Measurements from ENCODE around the gene MAZ.

DNA sequence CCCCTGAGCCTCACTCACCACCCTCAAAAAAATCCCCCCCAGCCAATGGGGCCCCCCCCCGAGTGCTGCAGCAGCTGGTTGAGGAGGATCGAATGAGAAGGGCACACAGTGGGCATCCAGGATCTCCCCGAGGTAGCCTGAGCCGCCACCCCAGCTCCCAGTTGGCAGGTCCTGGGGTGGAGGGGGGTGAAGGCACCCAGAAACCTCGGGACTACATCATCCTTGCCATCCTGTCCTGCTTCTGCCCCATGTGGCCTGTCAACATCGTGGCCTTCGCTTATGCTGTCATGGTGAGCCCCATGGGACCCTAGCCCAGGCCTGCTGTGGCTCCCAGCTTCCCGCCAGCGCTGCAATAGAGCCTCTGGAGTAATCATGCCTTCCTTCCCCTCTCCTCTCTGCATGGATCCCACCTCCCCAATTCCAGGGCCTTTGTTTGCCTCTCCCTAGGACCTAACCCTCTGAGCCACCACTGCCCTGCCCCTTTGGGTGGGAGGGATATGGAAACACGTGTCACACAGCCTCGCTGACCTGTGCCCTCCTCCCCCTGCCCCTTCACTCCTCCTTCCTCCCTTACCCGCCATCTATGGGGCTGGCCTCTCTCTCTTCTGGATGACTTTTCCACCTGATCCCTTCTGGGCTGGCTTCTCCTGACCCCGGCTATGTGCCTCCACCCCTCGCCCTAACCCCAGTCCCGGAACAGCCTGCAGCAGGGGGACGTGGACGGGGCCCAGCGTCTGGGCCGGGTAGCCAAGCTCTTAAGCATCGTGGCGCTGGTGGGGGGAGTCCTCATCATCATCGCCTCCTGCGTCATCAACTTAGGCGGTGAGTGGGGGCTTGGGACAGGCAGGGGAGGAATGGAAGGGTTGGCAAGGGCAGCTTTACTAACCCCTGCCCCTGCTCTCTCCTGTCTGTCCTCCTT, 7.6 kb downstream of the MAZ start:
- TF ChIP-seq, protein P1, sequence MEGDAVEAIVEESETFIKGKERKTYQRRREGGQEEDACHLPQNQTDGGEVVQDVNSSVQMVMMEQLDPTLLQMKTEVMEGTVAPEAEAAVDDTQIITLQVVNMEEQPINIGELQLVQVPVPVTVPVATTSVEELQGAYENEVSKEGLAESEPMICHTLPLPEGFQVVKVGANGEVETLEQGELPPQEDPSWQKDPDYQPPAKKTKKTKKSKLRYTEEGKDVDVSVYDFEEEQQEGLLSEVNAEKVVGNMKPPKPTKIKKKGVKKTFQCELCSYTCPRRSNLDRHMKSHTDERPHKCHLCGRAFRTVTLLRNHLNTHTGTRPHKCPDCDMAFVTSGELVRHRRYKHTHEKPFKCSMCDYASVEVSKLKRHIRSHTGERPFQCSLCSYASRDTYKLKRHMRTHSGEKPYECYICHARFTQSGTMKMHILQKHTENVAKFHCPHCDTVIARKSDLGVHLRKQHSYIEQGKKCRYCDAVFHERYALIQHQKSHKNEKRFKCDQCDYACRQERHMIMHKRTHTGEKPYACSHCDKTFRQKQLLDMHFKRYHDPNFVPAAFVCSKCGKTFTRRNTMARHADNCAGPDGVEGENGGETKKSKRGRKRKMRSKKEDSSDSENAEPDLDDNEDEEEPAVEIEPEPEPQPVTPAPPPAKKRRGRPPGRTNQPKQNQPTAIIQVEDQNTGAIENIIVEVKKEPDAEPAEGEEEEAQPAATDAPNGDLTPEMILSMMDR (IDR thresholded peaks at IDR 0.05) = no peak
- no peak for TF ChIP-seq POLR2A (IDR thresholded peaks at IDR 0.05)

Measured in thyroid gland (tissue), 4 donors.